Measurements from ENCODE around the gene TMEM135.

Gene TMEM135

GRCh38 chr11:87057749-87058148 is 20.0 kb downstream of the TMEM135 start:
- no peak for DNase-seq (ENCODE audit: low spot score)

GRCh38 chr11:87059596-87060390 is 22.1 kb downstream of the TMEM135 start:
- TF ChIP-seq, protein P1, sequence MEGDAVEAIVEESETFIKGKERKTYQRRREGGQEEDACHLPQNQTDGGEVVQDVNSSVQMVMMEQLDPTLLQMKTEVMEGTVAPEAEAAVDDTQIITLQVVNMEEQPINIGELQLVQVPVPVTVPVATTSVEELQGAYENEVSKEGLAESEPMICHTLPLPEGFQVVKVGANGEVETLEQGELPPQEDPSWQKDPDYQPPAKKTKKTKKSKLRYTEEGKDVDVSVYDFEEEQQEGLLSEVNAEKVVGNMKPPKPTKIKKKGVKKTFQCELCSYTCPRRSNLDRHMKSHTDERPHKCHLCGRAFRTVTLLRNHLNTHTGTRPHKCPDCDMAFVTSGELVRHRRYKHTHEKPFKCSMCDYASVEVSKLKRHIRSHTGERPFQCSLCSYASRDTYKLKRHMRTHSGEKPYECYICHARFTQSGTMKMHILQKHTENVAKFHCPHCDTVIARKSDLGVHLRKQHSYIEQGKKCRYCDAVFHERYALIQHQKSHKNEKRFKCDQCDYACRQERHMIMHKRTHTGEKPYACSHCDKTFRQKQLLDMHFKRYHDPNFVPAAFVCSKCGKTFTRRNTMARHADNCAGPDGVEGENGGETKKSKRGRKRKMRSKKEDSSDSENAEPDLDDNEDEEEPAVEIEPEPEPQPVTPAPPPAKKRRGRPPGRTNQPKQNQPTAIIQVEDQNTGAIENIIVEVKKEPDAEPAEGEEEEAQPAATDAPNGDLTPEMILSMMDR (IDR thresholded peaks at IDR 0.05; ENCODE audit: extremely low read depth, missing control alignments), result no peak
- no peak for DNase-seq (ENCODE audit: low spot score)

More at GRCh38 chr11:87057749-87058148, 20.0 kb downstream of the TMEM135 start:
- TF ChIP-seq, protein P1 (IDR thresholded peaks at IDR 0.05; ENCODE audit: extremely low read depth, missing control alignments), result no peak

- no peak for DNase-seq (ENCODE audit: low spot score)
- TF ChIP-seq, protein P1 (IDR thresholded peaks at IDR 0.05; ENCODE audit: extremely low read depth, missing control alignments), result no peak
Measured at GRCh38 chr11:87061766-87062165, 24.0 kb downstream of the TMEM135 start.

GRCh38 chr11:87063982-87064381 is 26.2 kb downstream of the TMEM135 start:
- no peak for DNase-seq (ENCODE audit: low spot score)
- TF ChIP-seq, protein P1 (IDR thresholded peaks at IDR 0.05; ENCODE audit: extremely low read depth, missing control alignments), result no peak

GRCh38 chr11:87072787-87073186 is 35.1 kb downstream of the TMEM135 start:
- TF ChIP-seq, protein P1 (IDR thresholded peaks at IDR 0.05; ENCODE audit: extremely low read depth, missing control alignments), result no peak

GRCh38 chr11:87076260-87076783 is 38.6 kb downstream of the TMEM135 start:
- no peak for DNase-seq (ENCODE audit: low spot score)
- TF ChIP-seq, protein P1 (IDR thresholded peaks at IDR 0.05; ENCODE audit: extremely low read depth, missing control alignments), result no peak

More at GRCh38 chr11:87072787-87073186, 35.1 kb downstream of the TMEM135 start:
- DNase-seq (ENCODE audit: low spot score), result no peak

GRCh38 chr11:87076874-87077429 is 39.2 kb downstream of the TMEM135 start:
- no peak for DNase-seq (ENCODE audit: low spot score)
- TF ChIP-seq, protein P1 (IDR thresholded peaks at IDR 0.05; ENCODE audit: extremely low read depth, missing control alignments), result no peak
